Stimulated activated CD8-positive, alpha-beta memory T cell treated with anti-CD3 and anti-CD28 coated beads, Interleukin-15, amount 100 ng/mL, for 1 hour (primary cell): ENCODE measurements around the gene CPTP.

Source experiments
- DNase-seq: peaks from one replicate; pipeline ENCODE4 v3.0.0-alpha.2; 2020; ENCODE audit warnings: low read depth

The CPTP gene

GRCh38 chr1:1324524-1325287 lies at the start of gene CPTP, which contains the start of gene INTS11:
CPTP (plus strand) TSS chr1:1324802; CDS start chr1:1326911, 2,109 bp downstream.
INTS11 (minus strand) TSS chr1:1324660; CDS start chr1:1324608, 52 bp downstream.
- peak; percentile 91 for DNase-seq

GRCh38 chr1:1274931-1275431 lies 49.6 kb upstream of the CPTP start:
- DNase-seq, result no peak

GRCh38 chr1:1275836-1276235 lies 48.8 kb upstream of the CPTP start:
- no peak for DNase-seq

- no peak for DNase-seq
Observed at GRCh38 chr1:1278620-1279019, 46.0 kb upstream of the CPTP start.

GRCh38 chr1:1279028-1279427 lies 45.6 kb upstream of the CPTP start:
- DNase-seq, result no peak

- DNase-seq, result no peak
Observed at GRCh38 chr1:1280782-1281481, 43.7 kb upstream of the CPTP start.

GRCh38 chr1:1281533-1282321 lies 42.9 kb upstream of the CPTP start:
- DNase-seq, result no peak

- DNase-seq, result no peak
Observed at GRCh38 chr1:1282998-1283397, 41.6 kb upstream of the CPTP start.

- DNase-seq, result no peak
Observed at GRCh38 chr1:1283821-1284220, 40.8 kb upstream of the CPTP start.

GRCh38 chr1:1284221-1285101 lies 40.1 kb upstream of the CPTP start:
- no peak for DNase-seq

- DNase-seq, result no peak
Observed at GRCh38 chr1:1285102-1285571, 39.5 kb upstream of the CPTP start.

GRCh38 chr1:1285611-1286311 lies 38.8 kb upstream of the CPTP start:
- DNase-seq, result no peak

GRCh38 chr1:1286313-1287261 lies 38.0 kb upstream of the CPTP start:
- DNase-seq, result no peak

GRCh38 chr1:1287288-1288110 lies 37.1 kb upstream of the CPTP start:
- no peak for DNase-seq

- DNase-seq, result peak; percentile 35
Observed at GRCh38 chr1:1290238-1290731, 34.3 kb upstream of the CPTP start.

- DNase-seq, result no peak
Observed at GRCh38 chr1:1291023-1291528, 33.5 kb upstream of the CPTP start.

GRCh38 chr1:1291548-1292441 lies 32.8 kb upstream of the CPTP start:
- DNase-seq, result no peak
